ENCODE results near the gene FAR2. TPM values are rescaled to one million over a fixed set of nuclear protein-coding genes. Genes with fewer than 3 reads are reported as not detected.

Gene FAR2
- total RNA-seq, 2 donors from 2014 or later: 9.6 to 10.3 TPM

- intact Hi-C loops (cut with DNase I): no loop called here
- no peak for DNase-seq (ENCODE audit: low spot score)
Measured at GRCh38 chr12:29191267-29191850, 42.3 kb downstream of the FAR2 start.

- no peak for DNase-seq (ENCODE audit: low spot score)
- intact Hi-C loops (cut with DNase I): no loop called here
Measured at GRCh38 chr12:29198901-29199300, 49.8 kb downstream of the FAR2 start.

- intact Hi-C loops (cut with DNase I): no loop called here
- DNase-seq (ENCODE audit: low spot score): no peak
Measured at GRCh38 chr12:29200586-29200985, 51.5 kb downstream of the FAR2 start.

GRCh38 chr12:29201296-29201695 lies 52.2 kb downstream of the FAR2 start:
- intact Hi-C loops (cut with DNase I): no loop called here
- no peak for DNase-seq (ENCODE audit: low spot score)

GRCh38 chr12:29201746-29202145 lies 52.7 kb downstream of the FAR2 start:
- no peak for DNase-seq (ENCODE audit: low spot score)
- intact Hi-C loops (cut with DNase I): no loop called here

GRCh38 chr12:29204521-29204920 lies 55.4 kb downstream of the FAR2 start:
- intact Hi-C loops (cut with DNase I): no loop called here

GRCh38 chr12:29207120-29207519 lies 58.0 kb downstream of the FAR2 start:
- intact Hi-C loops (cut with DNase I): no loop called here
- no peak for DNase-seq (ENCODE audit: low spot score)

More at GRCh38 chr12:29204521-29204920, 55.4 kb downstream of the FAR2 start:
- DNase-seq (ENCODE audit: low spot score): no peak

- DNase-seq (ENCODE audit: low spot score): no peak
- intact Hi-C loops (cut with DNase I): no loop called here
Measured at GRCh38 chr12:29208060-29208459, 59.0 kb downstream of the FAR2 start.

GRCh38 chr12:29208936-29209701 lies 60.0 kb downstream of the FAR2 start:
- no peak for DNase-seq (ENCODE audit: low spot score)
- intact Hi-C loops (cut with DNase I): no loop called here

- no peak for DNase-seq (ENCODE audit: low spot score)
- intact Hi-C loops (cut with DNase I): no loop called here
Measured at GRCh38 chr12:29211696-29212095, 62.6 kb downstream of the FAR2 start.

- intact Hi-C loops (cut with DNase I): no loop called here
- no peak for DNase-seq (ENCODE audit: low spot score)
Measured at GRCh38 chr12:29212682-29213403, 63.8 kb downstream of the FAR2 start.

GRCh38 chr12:29216266-29216665 lies 67.2 kb downstream of the FAR2 start:
- intact Hi-C loops (cut with DNase I): no loop called here
- no peak for DNase-seq (ENCODE audit: low spot score)

- no peak for DNase-seq (ENCODE audit: low spot score)
- intact Hi-C loops (cut with DNase I): no loop called here
Measured at GRCh38 chr12:29216797-29217575, 67.9 kb downstream of the FAR2 start.

- no peak for DNase-seq (ENCODE audit: low spot score)
- intact Hi-C loops (cut with DNase I): no loop called here
Measured at GRCh38 chr12:29220632-29221336, 71.7 kb downstream of the FAR2 start.

GRCh38 chr12:29222200-29222599 lies 73.1 kb downstream of the FAR2 start:
- intact Hi-C loops (cut with DNase I): no loop called here
- no peak for DNase-seq (ENCODE audit: low spot score)

GRCh38 chr12:29223426-29223825 lies 74.3 kb downstream of the FAR2 start:
- DNase-seq (ENCODE audit: low spot score): no peak
- intact Hi-C loops (cut with DNase I): no loop called here

- no peak for DNase-seq (ENCODE audit: low spot score)
- intact Hi-C loops (cut with DNase I): no loop called here
Measured at GRCh38 chr12:29223956-29224543, 75.0 kb downstream of the FAR2 start.

GRCh38 chr12:29224572-29224971 lies 75.5 kb downstream of the FAR2 start:
- intact Hi-C loops (cut with DNase I): no loop called here
- DNase-seq (ENCODE audit: low spot score): no peak

GRCh38 chr12:29225834-29226233 lies 76.8 kb downstream of the FAR2 start:
- DNase-seq (ENCODE audit: low spot score): no peak
- intact Hi-C loops (cut with DNase I): no loop called here
